ENCODE data around the gene CELA1.

DNA sequence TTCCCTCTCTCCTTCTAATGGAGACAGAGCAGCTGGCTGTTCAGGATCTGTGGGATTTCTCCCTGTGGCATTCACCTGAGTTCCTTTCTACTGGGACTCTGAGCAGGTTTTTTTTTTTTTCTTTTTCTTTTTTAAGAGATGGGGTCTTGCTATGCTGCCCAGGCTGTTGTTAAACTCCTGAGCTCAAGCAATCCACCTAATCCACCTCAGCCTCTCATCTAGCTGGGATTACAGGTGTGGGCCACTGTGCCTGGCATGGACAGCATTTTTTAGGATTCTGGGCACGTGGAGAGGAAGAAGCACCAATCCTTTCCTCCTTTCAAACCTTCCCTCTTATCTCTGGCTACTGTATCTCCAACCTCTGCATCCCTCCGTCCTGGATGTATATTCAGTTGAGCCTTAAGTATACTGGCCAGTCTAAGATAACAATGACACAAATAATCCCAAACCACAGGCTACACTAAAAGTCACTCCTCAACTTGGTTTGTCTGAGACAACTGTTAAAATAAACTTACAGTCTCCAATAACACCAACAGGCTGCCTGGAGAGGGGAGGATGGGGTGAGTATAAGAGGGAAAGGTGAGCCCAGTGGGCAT is 16.4 kb upstream of the CELA1 start:
- TF ChIP-seq POLR2A (IDR thresholded peaks at IDR 0.05) = no peak
- no peak for TF ChIP-seq CTCF (IDR thresholded peaks at IDR 0.05)

Measured in right lobe of liver (tissue), 4 donors.